ENCODE measurements around the gene PITPNM3.

The PITPNM3 gene

GRCh38 chr17:6525141-6525540 is 31.2 kb downstream of the PITPNM3 start:
- no peak for DNase-seq

GRCh38 chr17:6524520-6524919 is 31.8 kb downstream of the PITPNM3 start:
- no peak for DNase-seq

- DNase-seq: no peak
Observed at GRCh38 chr17:6523809-6524355, 32.5 kb downstream of the PITPNM3 start.

- no peak for DNase-seq
Observed at GRCh38 chr17:6523330-6523729, 33.0 kb downstream of the PITPNM3 start.

GRCh38 chr17:6521586-6521985 is 34.8 kb downstream of the PITPNM3 start:
- no peak for DNase-seq

GRCh38 chr17:6517062-6517461 is 39.3 kb downstream of the PITPNM3 start:
- no peak for DNase-seq

GRCh38 chr17:6514371-6514770 is 42.0 kb downstream of the PITPNM3 start:
- no peak for DNase-seq

- no peak for DNase-seq
Observed at GRCh38 chr17:6512552-6512951, 43.8 kb downstream of the PITPNM3 start.

- no peak for DNase-seq
Observed at GRCh38 chr17:6510321-6510977, 45.9 kb downstream of the PITPNM3 start.

- DNase-seq: no peak
Observed at GRCh38 chr17:6509921-6510320, 46.4 kb downstream of the PITPNM3 start.

GRCh38 chr17:6509031-6509771 is 47.2 kb downstream of the PITPNM3 start:
- no peak for DNase-seq

- DNase-seq: no peak
Observed at GRCh38 chr17:6508519-6509030, 47.8 kb downstream of the PITPNM3 start.

- no peak for DNase-seq
Observed at GRCh38 chr17:6508016-6508415, 48.3 kb downstream of the PITPNM3 start.

GRCh38 chr17:6507535-6507934 is 48.8 kb downstream of the PITPNM3 start:
- no peak for DNase-seq

- DNase-seq: no peak
Observed at GRCh38 chr17:6506679-6507231, 49.6 kb downstream of the PITPNM3 start.

GRCh38 chr17:6505425-6506142 is 50.8 kb downstream of the PITPNM3 start:
- DNase-seq: no peak

- no peak for DNase-seq
Observed at GRCh38 chr17:6503641-6504195, 52.6 kb downstream of the PITPNM3 start.

- no peak for DNase-seq
Observed at GRCh38 chr17:6502871-6503509, 53.4 kb downstream of the PITPNM3 start.

GRCh38 chr17:6502142-6502541 is 54.2 kb downstream of the PITPNM3 start:
- no peak for DNase-seq

- no peak for DNase-seq
Observed at GRCh38 chr17:6501359-6501758, 55.0 kb downstream of the PITPNM3 start.

GRCh38 chr17:6498901-6499540 is 57.3 kb downstream of the PITPNM3 start:
- no peak for DNase-seq

- DNase-seq: no peak
Observed at GRCh38 chr17:6498356-6498755, 58.0 kb downstream of the PITPNM3 start.

Data from central memory CD4-positive, alpha-beta T cell (primary cell).